GM19025 (cell line): ENCODE results near the gene MAD1L1.
"Not testable (repeated sequence)": the region's sequence is repeated elsewhere in the genome, so short reads cannot be mapped to it uniquely, and the experiment has no call there.

Source experiments
- ATAC-seq: cut with Tn5 transposase; IDR thresholded peaks from one replicate; pipeline ENCODE4 v1.9.1; 2021; ENCODE audit warnings: mild to moderate bottlenecking, low read depth, moderate library complexity; ENCODE audit not compliant: unreplicated experiment

Gene MAD1L1

DNA sequence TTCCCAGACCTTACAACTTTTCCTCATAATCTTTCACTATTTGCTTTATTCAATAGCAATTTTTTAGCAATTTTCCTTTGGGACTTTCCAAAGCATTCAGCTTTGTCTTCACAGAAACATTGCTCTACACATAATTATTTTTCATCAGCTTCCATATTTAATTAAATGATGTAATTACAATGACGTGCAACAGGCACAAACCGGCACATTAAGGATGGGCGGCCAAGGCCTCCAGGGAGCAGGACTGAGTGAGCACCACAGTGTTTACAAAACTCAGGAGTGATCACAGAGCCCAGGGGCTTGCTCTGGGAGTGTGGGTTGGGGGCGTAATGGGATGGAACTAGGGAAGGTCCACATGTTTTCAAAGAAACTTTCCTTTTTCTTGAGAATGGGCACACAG is 69.8 kb downstream of the MAD1L1 start:
- no peak for ATAC-seq

DNA sequence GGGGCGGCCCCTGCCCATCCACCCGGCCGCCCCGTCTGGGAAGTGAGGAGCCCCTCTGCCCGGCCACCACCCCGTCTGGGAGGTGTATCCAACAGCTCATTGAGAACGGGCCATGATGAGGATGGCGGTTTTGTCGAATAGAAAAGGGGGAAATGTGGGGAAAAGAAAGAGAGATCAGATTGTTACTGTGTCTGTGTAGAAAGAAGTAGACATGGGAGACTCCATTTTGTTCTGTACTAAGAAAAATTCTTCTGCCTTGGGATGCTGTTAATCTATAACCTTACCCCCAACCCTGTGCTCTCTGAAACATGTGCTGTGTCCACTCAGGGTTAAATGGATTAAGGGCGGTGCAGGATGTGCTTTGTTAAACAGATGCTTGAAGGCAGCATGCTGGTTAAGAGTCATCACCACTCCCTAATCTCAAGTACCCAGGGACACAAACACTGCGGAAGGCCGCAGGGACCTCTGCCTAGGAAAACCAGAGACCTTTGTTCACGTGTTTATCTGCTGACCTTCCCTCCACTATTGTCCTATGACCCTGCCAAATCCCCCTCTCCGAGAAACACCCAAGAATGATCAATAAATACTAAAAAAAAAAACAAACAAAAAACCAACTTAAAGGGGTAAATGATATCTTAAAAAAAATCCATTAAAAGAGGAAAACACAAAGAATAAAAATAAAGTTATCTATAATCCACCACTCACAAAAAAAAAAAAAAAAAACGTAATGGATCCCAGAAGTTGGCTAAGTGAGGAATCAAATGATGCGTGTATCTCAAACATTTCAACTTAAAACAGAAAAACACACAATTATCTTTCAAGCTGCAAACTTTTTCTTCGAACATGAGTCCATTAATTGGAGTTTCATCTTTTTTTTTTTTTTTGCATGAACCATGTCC is 70.5 kb downstream of the MAD1L1 start:
- ATAC-seq = not testable (repeated sequence)

DNA sequence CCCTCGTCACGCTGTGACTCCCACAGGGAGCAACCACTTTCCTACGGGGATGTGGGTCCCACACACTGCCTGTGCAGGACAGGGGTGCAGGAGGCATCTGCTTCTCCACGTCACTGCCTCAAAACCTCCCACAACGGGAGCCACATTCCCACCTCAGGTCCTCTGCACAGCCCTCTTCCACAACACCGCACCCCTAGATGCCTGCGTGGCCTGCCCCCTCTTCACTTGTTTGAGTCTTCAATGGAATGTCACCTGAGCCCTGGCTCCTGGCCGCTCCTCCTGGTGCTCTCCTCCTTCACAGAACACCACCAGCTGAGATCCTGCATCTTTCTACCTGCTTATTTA is 73.6 kb downstream of the MAD1L1 start:
- ATAC-seq = no peak

DNA sequence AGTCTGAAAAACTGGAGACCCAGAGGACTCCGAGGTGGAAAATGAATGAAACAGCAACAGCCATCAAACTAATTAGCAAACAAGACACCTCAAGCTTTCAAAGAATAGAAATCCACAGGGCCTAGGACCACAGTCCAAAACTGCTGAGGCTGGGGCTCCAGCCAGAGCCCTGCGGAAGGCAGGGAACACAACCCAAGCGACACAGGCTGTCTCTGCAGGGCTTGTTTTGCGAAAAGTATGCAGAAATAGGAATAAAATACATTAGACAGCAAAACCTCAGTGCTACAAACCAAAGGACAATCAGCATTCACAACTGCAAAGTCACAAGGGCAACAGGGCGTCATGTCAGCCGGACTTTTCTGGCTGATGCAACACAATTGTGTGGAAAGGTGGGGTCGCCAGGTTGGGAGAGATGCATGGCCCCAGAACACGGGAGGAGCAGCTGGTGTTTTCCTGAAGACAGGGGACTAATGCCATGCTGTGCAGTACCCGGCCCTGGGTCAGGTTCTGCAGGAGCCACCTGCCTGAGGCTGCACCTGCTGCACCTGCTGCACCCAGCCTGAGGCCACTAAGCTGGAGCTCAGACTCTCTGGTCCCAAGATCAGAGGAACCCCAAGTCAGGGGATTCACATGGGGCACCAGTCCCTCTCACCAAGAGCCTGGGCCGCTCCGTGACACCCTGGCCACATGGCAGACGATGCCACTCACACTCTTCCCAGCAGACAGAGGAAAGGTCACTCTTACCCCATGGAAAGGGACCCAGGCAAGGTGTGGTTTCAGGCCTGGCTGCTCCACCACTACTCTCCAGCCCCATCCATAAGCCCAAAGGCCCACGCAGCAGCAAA is 74.2 kb downstream of the MAD1L1 start:
- ATAC-seq = no peak

DNA sequence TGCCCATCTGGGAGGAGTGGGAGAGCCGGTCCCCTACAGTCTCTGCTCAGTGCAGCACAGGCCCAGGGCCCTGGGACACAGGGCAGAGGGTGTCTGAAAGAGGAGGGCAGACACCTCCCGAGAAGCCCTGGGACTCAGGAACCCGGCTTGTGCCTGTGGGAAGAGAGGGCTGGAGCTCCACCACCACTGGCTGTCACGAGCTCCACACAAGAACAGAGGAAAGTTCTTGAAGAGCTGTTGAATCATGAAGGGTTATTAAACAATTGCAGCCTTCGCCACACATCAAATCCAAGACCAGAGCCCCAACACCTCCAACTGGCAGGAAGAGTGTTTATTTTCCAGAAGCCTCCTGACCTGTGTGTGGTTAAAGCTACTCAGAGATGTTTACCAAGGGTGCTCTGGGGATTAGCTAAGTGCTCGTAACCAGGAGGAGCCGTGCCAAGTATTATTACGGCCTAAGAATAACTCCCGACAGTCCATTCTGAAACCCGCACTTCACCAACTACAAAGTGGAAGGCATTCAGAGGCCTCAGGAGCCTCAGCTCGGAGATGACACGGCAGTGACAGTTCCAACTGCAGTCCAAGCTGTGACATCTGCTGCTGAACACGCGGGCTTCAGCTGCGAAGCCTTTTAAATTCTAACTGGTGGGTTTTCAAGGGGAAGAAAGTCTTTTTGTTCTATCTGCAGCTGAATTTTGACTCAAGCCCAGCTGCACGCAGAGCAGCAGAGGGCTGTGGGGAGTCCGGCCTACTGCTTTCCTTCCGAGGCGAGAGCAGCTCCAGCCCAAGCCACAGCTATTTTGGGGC is 75.1 kb downstream of the MAD1L1 start:
- no peak for ATAC-seq

DNA sequence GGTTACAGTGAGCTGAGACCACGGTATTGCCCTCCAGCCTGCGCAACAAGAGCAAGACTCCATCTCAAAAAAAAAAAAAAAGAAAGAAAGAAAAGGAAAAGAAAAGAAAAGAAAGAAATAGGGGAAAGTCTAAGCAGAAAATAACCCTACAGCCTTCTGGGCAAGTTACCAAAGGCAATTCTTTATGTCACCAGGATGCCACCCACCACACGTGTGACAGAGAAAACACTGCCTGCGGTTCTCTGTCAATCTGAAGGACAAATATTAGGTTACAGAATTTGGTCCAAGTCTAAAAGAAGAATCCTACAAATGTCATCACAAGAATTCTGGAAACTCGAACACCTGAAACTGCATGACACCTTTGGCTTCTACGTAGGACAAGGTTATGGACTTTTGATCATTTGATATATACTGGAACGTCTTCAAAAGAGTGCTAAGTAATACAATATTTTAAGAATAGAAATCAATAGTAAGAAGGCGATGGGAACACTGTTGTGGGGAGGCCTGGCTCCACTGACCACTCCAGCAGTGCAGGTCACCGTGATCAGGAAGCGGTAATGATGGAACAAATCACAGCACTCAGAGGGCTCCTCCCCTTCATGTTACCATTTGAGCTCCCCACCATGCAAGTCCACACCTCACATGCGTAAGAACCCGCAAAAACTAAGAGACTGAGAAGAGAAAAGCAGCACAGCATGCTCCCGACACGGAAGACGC is 75.8 kb downstream of the MAD1L1 start:
- ATAC-seq = no peak

DNA sequence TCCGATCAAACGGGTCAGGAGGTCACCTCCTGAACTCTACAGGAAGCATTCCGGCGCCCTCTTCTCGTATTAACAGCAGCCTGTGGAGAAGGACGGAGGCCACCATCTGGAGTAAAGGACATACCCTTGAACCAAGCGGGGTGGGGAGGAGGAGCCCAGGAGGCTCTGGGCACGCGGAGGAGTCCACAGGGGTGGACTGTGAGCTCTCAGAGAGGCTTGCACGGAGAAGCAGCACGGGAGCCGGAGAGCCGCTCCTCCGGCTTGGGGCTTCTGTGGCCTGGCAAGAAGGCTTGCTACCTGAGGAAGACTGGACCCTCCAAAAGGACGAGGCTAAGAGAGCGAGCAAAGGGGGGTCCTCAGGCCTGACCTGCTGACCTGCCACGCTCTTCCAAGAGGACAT is 77.9 kb downstream of the MAD1L1 start:
- ATAC-seq = no peak

DNA sequence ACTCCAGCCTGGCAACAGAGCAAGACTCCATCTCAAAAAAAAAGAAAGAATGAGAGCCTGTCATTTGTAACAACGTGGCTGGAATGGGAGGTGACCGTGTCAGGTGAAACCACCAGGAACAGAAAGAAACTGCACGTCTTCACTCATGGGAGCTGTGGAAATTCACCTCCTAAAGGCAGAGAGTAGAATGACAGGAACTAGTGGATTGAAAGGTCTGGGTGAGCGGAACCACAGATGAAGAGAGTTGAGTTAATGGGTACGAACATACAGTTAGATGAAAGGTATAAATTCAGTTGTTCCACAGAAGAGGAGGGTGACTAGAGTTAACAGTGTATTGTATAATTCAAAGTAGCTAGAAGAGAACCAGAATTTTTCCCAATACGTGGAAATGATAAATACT is 78.6 kb downstream of the MAD1L1 start:
- no peak for ATAC-seq

DNA sequence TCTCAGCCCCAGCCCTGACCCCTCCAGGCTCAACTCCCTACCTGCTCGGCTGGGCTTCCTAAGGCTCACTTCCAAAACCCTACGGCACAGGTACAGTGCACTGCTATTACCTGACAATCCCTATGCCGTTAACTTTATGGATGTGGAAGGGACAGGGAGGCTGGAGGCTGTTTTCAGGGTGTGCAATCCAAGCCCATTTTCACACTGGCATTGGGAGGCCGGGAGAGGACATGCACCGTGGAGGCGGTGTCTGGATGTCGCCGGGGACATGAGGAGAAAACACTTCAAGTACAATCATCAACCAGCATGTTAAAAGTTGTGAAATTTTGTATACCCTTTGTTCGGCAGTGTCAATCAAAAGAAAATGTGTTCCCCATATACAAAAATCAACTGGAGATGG is 80.1 kb downstream of the MAD1L1 start:
- no peak for ATAC-seq

DNA sequence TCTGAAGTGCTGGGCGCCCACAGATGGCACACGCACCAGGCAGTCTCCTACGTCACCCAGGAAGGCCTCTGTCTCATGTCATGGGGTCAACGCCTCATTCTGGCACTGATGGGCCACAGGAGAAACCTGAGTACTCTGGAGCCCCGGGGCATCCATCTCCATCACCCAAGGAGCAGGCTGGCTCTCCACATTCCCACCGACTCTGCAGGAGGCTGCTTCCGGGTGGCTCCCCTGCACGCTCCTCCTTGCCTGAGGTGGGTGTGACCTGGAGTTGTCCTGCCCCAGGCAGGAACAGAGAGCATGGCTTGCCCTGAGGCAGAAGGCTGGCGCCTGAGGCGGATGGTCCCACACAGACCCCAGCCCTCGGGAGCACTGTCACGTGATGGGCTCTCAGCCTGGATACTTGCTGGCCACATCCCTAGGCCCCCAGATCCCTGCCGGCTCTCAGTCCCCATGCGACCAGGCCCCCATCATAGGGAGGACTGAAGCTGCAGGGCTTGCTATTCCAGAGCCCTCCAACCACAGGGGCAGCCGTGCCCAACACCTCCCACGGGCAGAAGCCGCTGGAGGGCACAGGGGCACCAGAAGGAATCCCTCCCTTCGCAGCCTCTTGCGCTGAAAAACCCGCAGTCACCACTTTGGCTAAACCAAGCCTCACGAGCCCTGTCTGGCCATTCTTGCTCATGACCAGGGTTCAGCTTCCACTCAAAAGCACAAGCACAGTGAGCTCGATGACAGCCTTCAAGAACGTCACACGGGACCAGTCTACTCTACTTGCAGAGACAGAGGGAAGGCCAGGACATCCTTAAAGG is 80.7 kb downstream of the MAD1L1 start:
- ATAC-seq = no peak

DNA sequence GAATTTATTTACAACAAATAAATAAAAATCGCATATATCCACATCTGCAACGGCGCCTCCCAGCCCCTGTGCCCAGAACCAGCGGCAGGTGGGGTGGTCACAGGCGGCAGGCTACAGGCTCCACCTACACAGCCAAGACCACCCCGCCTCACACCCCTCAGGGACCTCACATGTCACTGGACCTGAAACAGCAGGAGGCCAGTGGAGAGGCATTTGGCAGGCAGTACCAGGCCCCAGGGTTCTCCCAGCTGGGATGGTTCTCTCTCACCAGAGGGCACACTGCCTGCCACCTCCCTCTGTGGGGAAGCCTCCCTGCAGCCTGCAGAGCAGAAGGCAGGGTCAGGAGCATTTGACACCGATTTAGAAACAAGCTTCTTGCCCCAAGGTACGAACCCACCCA is 81.5 kb downstream of the MAD1L1 start:
- no peak for ATAC-seq

DNA sequence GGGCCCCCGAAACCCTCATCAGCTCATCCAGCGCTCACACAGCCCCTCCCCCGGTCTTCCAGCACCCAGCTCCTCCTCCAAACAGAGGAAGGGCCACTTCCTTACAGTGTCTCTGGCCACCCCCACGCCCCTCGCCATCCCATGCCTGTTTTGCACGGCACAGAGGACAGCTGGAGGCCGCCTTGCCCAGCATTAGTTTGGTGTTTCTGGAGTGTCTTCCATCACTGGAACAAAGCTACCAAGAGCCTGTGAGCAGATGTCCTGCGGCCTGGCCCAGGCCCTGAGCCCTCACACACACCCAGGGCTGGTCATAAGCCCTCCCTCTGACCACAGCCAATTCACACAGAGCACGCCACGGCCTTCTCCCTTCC is 82.3 kb downstream of the MAD1L1 start:
- ATAC-seq = no peak

DNA sequence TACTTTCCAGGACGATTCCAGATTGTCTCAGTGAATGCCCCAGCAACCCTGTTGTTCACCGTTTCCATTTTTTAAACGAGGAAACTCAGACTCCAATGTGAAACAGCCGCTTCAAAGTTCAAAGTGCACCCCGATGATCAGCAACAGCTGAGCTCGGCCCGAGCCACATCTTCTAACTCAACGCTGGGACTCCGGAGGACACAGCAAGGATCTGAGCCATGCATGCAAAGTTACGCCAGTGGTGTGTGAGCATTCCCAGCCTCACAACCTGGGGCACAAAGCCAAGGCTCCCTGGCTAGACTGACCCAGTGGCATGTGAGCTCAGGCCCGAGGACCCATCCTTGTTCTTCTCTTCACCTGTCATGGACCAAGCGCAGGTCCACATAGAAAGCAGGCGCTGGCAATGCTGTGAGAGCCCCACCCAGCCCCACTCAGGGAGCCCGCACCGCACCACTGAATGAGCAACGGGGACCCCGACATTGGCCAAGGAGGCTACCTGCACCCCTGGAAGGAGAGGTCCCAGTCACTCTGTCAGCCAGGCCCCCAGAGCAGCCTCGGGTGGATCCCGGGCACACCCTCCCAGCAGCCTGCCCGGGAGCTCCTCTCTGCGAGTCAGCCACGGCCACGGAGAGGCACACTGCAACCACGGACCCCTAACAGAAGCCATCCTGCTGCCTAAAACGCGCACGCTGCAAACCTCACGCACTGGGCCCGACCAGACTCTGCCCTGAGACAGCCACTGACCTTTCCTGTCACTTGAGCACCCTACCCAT is 82.9 kb downstream of the MAD1L1 start:
- ATAC-seq = no peak

DNA sequence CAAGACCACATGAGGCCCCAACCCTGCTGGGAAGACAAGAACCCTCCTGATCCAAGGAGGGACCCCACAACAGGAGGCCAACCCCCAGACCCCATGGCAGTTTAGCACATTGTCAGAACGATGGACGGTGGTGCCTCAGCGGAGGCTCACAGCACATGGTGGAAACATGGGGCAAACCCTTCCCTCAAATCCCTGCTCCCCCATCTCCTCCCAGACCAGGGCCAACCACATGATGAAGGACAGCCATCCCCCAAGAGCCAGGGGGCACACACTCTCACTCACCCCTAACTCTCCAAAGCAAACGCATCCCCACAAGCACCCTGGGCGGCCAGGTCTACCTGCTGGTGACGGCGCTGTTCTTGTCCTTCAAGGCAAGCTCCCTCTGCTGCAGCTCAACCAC is 83.9 kb downstream of the MAD1L1 start:
- ATAC-seq = no peak

DNA sequence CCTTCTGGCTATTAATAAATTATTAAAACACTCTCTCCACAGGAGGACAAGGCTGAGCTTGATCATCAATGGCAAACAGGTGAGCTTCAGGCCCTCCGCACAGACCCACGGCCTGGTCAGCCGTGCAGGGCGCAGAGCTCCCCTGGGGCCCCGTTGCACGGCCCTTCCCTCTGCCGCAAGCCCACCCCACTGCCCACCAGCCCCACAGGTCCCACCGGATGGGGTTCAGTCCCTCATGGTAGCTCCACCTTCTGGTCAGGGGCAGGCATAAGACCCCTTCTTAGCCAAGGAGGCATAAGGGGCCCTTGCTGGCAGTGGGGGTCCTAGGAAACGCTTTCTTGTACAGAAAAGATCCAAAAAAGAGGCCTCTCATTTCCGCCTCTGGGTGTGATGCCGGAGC is 84.6 kb downstream of the MAD1L1 start:
- no peak for ATAC-seq

DNA sequence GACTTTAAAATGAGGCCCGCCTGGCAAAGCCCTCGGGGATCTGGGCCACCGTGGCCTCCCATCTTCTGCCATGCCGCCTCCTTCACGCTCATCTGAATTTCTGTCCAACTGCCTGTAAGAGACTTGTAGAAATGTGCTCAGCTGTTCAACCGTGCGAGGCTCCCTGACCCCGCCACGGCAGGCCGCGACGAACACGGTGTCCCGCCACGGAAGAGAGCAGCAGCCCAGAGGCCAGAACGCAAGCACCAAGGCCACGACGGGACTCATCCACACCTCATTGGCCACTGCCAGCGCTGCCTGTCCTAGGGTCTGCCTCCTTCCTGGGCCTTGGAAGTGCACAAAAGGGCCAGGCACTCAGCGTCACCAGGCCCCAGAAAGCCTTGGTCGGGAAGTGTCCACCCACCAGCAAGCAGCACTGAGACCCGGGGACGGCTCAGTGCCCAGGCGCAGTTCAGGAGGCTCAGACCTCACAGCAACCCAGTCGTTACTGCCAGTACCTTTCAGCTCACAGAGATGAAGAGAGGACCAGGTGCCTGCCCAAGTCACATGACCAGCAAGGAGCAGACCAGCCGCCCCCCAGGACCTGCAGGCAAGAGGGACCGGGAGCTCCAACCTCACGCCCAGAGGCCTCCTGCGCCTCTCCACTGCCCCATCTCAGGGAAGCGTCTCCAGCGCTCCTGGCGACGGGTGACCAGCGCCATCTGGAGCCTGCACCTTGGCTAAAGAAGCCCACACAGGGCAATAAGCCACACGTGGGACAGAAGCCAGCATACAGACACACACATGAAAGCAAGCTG is 85.9 kb downstream of the MAD1L1 start:
- no peak for ATAC-seq

DNA sequence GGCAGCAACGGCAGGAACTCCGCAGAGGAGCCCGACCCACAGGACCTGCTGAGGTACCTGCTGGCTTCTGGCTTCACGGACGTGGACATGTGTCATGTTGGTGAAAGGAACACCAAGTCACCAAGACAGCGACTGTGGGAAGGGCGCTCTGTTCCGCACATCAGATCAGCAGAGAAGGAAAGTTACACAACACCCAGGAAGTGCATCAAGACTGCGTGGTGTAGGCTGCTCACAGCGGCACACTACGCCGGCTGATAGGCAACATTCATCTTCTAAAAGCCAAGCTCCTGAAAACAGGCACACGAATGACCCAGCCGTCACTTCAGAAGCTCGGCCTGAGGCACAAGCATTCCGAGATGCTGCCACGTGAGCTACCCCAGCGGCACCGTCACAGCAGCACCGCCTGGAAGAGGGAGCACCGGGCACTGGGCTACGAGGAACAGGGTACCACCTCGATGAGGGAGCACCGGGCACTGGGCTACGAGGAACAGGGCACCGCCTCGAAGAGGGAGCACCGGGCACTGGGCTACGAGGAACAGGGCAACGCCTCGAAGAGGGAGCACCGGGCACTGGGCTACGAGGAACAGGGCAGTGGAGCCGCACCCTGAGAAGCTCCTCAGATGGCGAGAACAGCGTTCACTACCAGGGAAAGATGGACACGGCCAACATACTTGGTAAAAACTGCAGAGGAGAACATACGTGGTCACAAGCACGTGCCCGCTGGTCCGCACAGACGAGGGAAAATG is 86.7 kb downstream of the MAD1L1 start:
- no peak for ATAC-seq
